ENCODE results near the gene OR2AG2.

OR2AG2 gene

DNA sequence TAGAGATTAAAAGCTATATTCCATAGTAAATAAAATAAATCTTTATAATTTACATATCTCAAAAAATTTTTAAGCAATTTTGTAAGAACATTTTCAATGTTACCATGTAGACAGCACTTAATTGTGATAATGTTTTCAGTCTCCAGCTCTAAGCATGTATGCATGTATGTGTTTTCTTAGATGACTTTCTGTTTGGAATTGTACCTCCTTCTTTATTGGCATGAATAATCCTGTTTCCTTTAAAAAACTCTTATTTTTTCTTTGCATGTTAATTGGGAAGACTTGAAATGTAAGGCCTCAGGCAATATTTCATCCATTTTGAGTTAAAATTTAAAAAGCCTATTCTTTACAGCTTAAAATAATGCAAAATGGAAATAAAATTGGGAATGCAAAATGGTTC, 9.1 kb upstream of the OR2AG2 start:
- TF ChIP-seq FOXP2 (optimal IDR thresholded peaks at IDR 0.05; ENCODE audit: borderline replicate concordance, extremely low read depth, extremely low read length, insufficient read depth) (no peak), POLR2AphosphoS5 (IDR thresholded peaks at IDR 0.05; ENCODE audit: low read depth, low read length) (no peak), SIN3A (IDR thresholded peaks at IDR 0.05; ENCODE audit: borderline replicate concordance, insufficient read depth, low read length) (no peak), TAF1 (IDR thresholded peaks at IDR 0.05; ENCODE audit: borderline replicate concordance, insufficient read depth, low read length) (no peak)
- TF ChIP-seq, protein P1, sequence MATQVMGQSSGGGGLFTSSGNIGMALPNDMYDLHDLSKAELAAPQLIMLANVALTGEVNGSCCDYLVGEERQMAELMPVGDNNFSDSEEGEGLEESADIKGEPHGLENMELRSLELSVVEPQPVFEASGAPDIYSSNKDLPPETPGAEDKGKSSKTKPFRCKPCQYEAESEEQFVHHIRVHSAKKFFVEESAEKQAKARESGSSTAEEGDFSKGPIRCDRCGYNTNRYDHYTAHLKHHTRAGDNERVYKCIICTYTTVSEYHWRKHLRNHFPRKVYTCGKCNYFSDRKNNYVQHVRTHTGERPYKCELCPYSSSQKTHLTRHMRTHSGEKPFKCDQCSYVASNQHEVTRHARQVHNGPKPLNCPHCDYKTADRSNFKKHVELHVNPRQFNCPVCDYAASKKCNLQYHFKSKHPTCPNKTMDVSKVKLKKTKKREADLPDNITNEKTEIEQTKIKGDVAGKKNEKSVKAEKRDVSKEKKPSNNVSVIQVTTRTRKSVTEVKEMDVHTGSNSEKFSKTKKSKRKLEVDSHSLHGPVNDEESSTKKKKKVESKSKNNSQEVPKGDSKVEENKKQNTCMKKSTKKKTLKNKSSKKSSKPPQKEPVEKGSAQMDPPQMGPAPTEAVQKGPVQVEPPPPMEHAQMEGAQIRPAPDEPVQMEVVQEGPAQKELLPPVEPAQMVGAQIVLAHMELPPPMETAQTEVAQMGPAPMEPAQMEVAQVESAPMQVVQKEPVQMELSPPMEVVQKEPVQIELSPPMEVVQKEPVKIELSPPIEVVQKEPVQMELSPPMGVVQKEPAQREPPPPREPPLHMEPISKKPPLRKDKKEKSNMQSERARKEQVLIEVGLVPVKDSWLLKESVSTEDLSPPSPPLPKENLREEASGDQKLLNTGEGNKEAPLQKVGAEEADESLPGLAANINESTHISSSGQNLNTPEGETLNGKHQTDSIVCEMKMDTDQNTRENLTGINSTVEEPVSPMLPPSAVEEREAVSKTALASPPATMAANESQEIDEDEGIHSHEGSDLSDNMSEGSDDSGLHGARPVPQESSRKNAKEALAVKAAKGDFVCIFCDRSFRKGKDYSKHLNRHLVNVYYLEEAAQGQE (IDR thresholded peaks at IDR 0.05; ENCODE audit: insufficient read depth in 1 of 2, low read depth in 2 of 2, low read length in 2 of 2), result no peak

DNA sequence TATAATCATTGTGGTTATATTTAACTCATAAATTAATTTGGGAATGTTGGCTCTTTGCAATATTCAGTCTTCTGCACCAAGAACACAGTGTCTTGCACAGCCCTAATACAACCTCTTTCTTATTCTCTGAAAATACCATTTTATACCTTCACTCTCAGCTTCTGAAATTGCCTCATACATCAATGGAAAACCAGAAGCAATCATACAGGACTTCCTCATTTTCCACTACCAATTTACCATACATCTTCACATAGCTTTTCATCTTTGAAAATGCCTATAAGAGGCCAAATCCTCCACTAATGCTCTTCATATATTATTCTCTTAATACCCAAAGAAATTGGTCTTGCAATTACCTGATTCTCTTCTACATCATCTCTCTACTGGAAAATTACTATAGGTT, 6.7 kb upstream of the OR2AG2 start:
- TF ChIP-seq POLR2AphosphoS5 (IDR thresholded peaks at IDR 0.05; ENCODE audit: low read depth, low read length), result no peak
- TF ChIP-seq FOXP2 (optimal IDR thresholded peaks at IDR 0.05; ENCODE audit: borderline replicate concordance, extremely low read depth, extremely low read length, insufficient read depth), result no peak
- TF ChIP-seq, protein P1 (IDR thresholded peaks at IDR 0.05; ENCODE audit: insufficient read depth in 1 of 2, low read depth in 2 of 2, low read length in 2 of 2), result no peak
- no peak for TF ChIP-seq TAF1 (IDR thresholded peaks at IDR 0.05; ENCODE audit: borderline replicate concordance, insufficient read depth, low read length)
- TF ChIP-seq SIN3A (IDR thresholded peaks at IDR 0.05; ENCODE audit: borderline replicate concordance, insufficient read depth, low read length), result no peak

DNA sequence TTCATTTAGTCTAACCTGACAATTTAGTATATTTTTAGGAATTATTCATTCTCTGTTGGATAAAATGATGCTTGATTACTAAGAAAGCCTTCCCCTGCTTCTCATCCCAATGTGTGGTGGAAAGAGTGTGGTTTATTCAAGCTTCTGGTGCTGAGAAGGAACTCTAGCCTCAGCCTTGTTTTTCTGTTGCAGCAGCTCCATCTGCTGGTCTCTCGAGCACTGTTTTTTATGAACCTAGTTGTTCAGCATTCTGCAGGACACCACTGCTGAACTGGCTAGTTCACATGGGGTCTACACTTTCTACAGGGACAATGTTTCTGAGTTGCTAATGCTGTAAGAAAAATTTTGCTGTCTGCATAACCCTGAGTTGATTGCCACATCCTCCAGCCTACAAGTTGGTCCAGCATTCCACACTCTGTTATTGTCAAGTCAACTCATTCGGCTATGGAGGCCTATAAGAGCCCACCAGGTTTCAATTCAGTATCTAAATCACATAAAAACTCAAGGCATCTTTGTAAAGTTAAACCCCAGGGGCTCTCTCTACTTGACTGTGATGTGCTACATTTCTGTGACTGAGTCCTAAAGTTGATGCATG, 14.3 kb downstream of the OR2AG2 start:
- TF ChIP-seq, protein P1 (IDR thresholded peaks at IDR 0.05; ENCODE audit: insufficient read depth in 1 of 2, low read depth in 2 of 2, low read length in 2 of 2), result no peak
- no peak for TF ChIP-seq POLR2AphosphoS5 (IDR thresholded peaks at IDR 0.05; ENCODE audit: low read depth, low read length)
- TF ChIP-seq TAF1 (IDR thresholded peaks at IDR 0.05; ENCODE audit: borderline replicate concordance, insufficient read depth, low read length), result no peak
- TF ChIP-seq SIN3A (IDR thresholded peaks at IDR 0.05; ENCODE audit: borderline replicate concordance, insufficient read depth, low read length), result no peak

DNA sequence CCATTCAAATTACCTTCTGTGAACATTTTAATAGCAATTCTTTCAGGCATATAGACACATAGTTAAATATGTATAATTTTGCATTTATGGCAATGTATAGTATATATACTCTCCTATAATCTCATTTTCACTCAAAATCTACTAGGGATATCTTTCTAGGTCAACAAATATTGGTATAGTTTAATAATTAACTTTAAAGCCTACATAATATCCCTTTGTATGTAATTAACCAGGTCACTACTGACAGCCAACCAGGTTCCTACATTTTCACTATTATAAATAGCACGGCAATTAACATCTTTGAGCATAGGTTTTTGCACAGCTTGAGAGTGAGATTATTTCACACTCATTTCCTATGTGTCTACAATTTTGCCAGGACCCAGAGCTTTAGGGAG, 15.8 kb downstream of the OR2AG2 start:
- TF ChIP-seq TAF1 (IDR thresholded peaks at IDR 0.05; ENCODE audit: borderline replicate concordance, insufficient read depth, low read length), result no peak
- no peak for TF ChIP-seq SIN3A (IDR thresholded peaks at IDR 0.05; ENCODE audit: borderline replicate concordance, insufficient read depth, low read length)
- TF ChIP-seq FOXP2 (optimal IDR thresholded peaks at IDR 0.05; ENCODE audit: borderline replicate concordance, extremely low read depth, extremely low read length, insufficient read depth), result no peak
- no peak for TF ChIP-seq POLR2AphosphoS5 (IDR thresholded peaks at IDR 0.05; ENCODE audit: low read depth, low read length)
- TF ChIP-seq, protein P1 (IDR thresholded peaks at IDR 0.05; ENCODE audit: insufficient read depth in 1 of 2, low read depth in 2 of 2, low read length in 2 of 2), result no peak
